ENCODE data around the gene MMP19.
A peak's percentile ranks its signal among the peaks of the same experiment; 100 is the strongest.

Gene MMP19

DNA sequence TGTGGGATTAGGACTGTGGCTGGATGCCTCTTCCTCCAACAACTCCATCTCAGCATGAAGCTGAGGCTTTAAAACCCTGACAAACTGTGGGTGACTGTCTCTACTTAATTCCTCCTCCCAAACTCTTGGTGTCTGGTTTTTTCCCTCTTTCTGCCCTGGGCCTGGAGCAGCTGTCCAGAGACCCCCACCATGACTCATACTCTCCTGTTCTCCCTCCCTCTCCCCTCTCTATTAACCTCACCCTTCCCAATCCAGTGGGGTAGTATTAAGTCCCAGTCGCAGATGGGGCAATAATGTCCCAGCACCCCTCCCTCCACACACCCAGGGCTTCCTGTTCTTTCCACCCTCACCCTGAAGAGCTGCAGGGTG lies 11.3 kb downstream of the MMP19 start:
- ChIA-PET CTCF (interaction anchor here (1.1 to 3.0 kb wide), 6 partner anchors 11 to 108 kb away, joined by 3 to 18 read pairs (median 4); partner anchors contain the start of gene PYM1), POLR2A (interaction anchor here (0.6 to 1.0 kb wide), 2 partner anchors 14 to 28 kb away, joined by 4 read pairs; partner anchors contain the start of genes ORMDL2 and SARNP)
- TF ChIP-seq CTCF (IDR thresholded peaks at IDR 0.05; ENCODE audit: control extremely low read depth, extremely low read depth, low read depth, missing control alignments): no peak
- no peak for DNase-seq (ENCODE audit: extremely low spot score)

DNA sequence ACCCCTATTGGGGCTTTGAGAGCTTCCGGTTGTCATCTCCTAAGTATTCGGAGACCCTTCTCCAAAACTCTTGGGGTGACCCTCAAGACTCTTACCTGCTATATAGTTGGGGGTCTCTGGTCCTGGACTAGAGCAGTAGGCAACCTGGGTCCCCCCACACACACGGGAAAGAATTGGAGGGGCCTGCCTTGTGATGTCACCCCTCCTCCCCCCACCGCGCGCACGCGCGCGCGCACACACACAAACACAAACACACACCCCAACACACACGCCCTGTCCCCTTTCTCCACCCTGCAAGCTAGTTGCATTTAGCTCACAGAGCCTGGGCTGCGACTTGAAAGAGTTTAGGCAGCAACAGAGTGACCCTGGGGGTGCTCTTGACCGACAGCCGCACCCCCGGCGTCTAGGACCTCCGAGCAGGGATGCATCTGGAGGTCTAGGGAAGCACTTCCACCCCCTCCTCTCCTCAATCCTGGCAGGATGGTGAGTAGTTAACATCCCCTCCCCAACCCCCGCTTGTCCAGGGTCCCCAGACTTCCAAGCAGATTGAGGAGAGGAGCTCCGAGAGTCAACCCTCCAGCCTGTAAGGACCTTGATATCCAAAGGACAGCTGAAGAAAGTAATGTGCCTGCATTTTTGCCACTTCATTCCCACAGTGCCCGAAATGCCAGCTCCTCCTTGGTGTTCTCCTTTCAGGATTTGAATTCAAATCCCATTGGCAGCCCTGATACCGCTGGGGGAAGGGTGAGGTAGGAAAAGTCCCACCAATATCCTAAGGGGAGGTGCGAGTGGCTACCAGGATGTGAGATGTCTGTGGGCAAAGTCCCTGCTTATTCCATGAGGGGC lies 11.9 kb downstream of the MMP19 start:
- TF ChIP-seq CTCF (IDR thresholded peaks at IDR 0.05; ENCODE audit: control extremely low read depth, extremely low read depth, low read depth, missing control alignments): no peak
- ChIA-PET CTCF (interaction anchor here (0.9 to 3.0 kb wide), 11 partner anchors 9 to 165 kb away, joined by 3 to 18 read pairs (median 3); partner anchors contain the start of gene PYM1), POLR2A (interaction anchor here (0.5 to 2.8 kb wide), 4 partner anchors 12 to 326 kb away, joined by 3 to 41 read pairs (median 4); partner anchors contain the start of genes ORMDL2, PA2G4 and SARNP)
- peak; percentile 65 for DNase-seq (ENCODE audit: extremely low spot score)

- DNase-seq (ENCODE audit: extremely low spot score): peak; percentile 51
- ChIA-PET POLR2A (interaction anchor here (0.5 to 2.8 kb wide), 10 partner anchors 11 to 793 kb away, joined by 3 to 41 read pairs (median 4); partner anchors contain the start of genes ORMDL2, PA2G4, RAB5B and SARNP), CTCF (interaction anchor here (0.8 to 3.0 kb wide), 17 partner anchors 9 to 166 kb away, joined by 3 to 18 read pairs (median 3); partner anchors contain the start of genes ORMDL2, PYM1 and SARNP)
- no peak for TF ChIP-seq CTCF (IDR thresholded peaks at IDR 0.05; ENCODE audit: control extremely low read depth, extremely low read depth, low read depth, missing control alignments)
Observed at GRCh38 chr12:55829967-55830600, 12.7 kb downstream of the MMP19 start.

- ChIA-PET POLR2A (interaction anchor here (2.8 kb wide), 1 partner anchor 9 kb away, joined by 41 read pairs; the partner anchor contains the start of genes ORMDL2 and SARNP), CTCF (interaction anchor here (1.4 to 3.0 kb wide), 4 partner anchors 8 to 154 kb away, joined by 3 to 18 read pairs (median 4); no protein-coding TSS in a partner anchor)
- DNase-seq (ENCODE audit: extremely low spot score): no peak
- no peak for TF ChIP-seq CTCF (IDR thresholded peaks at IDR 0.05; ENCODE audit: control extremely low read depth, extremely low read depth, low read depth, missing control alignments)
Observed at GRCh38 chr12:55828357-55828756, 14.4 kb downstream of the MMP19 start.

DNA sequence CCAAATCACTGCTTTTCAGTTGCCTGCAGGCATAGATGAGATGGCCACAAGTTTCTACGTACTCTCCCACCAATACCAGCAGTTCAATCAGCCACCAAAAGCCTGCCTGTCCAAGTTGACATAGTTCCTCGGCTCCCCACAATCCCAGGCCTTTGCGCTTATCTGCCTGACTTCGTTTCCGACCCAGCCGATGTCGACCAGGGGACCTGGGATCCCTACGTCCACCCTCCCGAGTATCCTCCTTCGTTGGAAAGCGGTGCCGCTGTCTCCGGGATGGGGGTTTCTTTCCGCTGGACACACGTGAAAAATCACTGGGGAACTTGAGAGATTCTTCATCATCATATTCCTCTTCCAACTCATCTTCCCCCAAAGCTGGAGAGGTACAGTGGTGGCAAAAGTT lies 14.9 kb downstream of the MMP19 start:
- ChIA-PET CTCF (interaction anchor here (1.2 to 1.3 kb wide), 4 partner anchors 10 to 98 kb away, joined by 3 to 14 read pairs (median 4); partner anchors contain the start of genes ORMDL2 and SARNP), POLR2A (no interaction called here)
- no peak for DNase-seq (ENCODE audit: extremely low spot score)
- TF ChIP-seq CTCF (IDR thresholded peaks at IDR 0.05; ENCODE audit: control extremely low read depth, extremely low read depth, low read depth, missing control alignments): no peak

DNA sequence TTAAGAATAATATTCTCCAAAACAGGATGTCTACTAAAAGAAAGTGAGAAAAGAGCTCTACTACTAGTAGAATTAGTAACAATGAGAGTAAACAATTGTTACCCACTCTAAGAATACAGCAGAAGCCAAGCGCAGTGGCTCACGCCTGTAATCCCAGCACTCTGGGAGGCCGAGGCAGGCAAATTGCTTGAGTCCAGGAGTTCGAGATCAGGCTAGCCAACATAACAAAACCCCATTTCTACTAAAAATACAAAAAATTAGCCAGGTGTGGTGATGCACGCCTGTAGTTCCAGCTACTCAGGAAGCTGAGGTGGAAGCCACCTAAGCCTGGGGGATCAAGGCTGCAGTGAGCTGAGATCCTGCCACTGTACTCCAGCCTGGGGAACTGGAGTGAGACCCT lies 18.0 kb downstream of the MMP19 start:
- TF ChIP-seq CTCF (IDR thresholded peaks at IDR 0.05; ENCODE audit: control extremely low read depth, extremely low read depth, low read depth, missing control alignments): no peak
- POLR2A ChIA-PET: interaction anchor here (0.6 kb wide), 2 partner anchors 53 to 99 kb away, joined by 3 to 5 read pairs; no protein-coding TSS in a partner anchor

More for the DNA sequence above, 18.0 kb downstream of the MMP19 start:
- DNase-seq (ENCODE audit: extremely low spot score): no peak
- CTCF ChIA-PET: interaction anchor here (1.2 to 3.0 kb wide), 5 partner anchors 8 to 205 kb away, joined by 3 to 11 read pairs (median 3); no protein-coding TSS in a partner anchor

Measured in GM10248 (cell line).